GM18951 (cell line): ENCODE results near the gene ANKRD26.

Source experiments
- POLR2A ChIP-seq: IDR thresholded peaks from 4 replicates; pipeline ENCODE4 v1.6.1; 2011; ENCODE audit warnings: mild to moderate bottlenecking; ENCODE audit not compliant: insufficient read length, insufficient read depth; ENCODE audit errors: extremely low read depth
- in situ Hi-C: fragments of 300-500 bp; cut with MboI; formaldehyde crosslinking; loops from one replicate; pipeline ENCODE4 v1.12.0; 2022; ENCODE audit warnings: low sequenced_read_pairs, mixed read lengths, inconsistent platforms; ENCODE audit not compliant: unreplicated experiment

ANKRD26 gene

DNA sequence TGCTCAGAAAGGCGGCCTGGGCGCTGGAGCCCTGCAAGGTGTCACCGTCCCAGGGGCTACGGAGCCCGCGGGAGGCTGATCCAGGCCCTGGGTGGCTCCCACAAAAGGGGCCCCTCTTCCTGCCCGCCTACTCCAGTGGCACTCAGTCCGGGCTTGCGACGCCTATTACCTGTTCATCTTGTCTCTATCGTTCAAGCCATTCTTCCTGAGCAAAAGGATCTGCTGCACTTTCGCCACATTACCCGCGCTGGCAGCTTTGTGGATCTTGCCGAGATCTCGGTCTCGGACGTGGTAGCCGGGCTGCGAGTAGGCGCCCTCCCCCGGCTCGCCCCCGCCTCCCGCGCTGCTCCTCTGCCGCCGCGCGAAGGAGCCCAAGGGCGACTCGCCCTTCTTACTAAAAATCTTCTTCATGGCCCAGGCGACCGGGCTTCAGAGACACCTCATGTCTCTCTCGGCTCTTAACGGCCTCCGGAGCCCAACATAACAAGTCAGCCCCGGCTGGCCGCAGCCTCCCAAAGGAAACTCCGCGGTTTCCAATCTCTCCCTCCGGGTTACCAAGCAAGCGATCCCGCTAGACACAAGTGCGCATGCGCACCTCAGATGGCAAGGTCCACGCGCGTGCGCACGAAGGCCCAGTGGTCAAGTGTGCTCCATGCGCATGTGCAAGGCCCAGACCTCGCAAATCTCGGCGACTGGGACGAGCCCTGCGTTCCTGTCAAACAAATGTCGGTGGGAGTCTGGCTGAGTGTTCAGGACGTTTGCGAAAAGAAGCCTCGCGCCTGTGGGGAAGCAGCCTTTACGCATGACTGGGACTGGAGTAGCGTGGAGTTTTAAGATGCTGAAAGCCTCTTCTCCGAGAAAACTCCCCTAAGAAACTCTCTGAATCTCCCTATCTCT is at the start of gene ANKRD26:
TSS of gene ANKRD26 (minus strand) at position 579 of the 897 bp plus-strand sequence. CDS start at position 411, 168 bp downstream.
- peak; percentile 89 for TF ChIP-seq POLR2A
- in situ Hi-C loops: no loop called here

GRCh38 chr10:27147701-27148100 is 47.4 kb upstream of the ANKRD26 start:
- in situ Hi-C loops: no loop called here
- TF ChIP-seq POLR2A: no peak

DNA sequence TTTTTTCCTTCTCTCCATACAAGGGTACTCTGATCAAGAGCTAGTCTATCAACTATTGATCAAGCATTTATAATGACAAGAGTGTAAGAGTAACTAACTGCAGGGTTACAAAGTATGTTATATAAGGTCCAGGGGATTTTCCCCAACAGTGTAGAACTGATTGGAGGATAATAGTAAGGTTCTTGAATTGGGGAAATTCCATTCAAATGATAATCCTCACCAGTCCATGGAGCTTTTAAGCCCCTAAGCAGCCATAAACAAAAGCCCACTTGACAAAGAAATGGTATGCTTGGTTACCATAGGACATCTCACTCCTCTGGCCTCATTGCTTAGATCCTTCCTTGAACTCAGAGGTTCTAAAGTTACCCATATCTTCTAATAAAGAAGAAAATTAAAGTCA is 45.6 kb upstream of the ANKRD26 start:
- in situ Hi-C loops: no loop called here
- TF ChIP-seq POLR2A: no peak

- no peak for TF ChIP-seq POLR2A
- in situ Hi-C loops: no loop called here
These were observed 43.4 kb upstream of the ANKRD26 start for GRCh38 chr10:27143686-27144085.

DNA sequence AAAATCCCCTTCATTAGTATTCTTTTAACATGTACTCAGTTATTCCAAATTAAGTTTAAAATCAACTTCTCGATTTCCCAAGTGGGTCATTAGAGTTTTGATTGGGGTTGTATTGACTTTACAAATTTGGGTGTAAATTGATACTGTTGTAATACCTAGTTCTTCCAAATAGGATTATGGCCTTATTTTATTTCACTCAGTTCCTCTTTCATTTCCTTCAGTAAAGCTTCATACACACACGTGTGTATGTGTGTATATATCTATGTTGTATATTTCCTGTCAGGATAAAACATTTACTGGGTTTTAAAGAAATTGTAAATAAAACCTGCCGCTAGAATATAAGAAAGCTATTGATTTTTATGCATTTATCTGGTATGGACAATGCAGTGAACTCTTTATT is 38.0 kb upstream of the ANKRD26 start:
- in situ Hi-C loops: no loop called here
- no peak for TF ChIP-seq POLR2A

GRCh38 chr10:27134371-27134770 is 34.1 kb upstream of the ANKRD26 start:
- in situ Hi-C loops: no loop called here
- TF ChIP-seq POLR2A: no peak

DNA sequence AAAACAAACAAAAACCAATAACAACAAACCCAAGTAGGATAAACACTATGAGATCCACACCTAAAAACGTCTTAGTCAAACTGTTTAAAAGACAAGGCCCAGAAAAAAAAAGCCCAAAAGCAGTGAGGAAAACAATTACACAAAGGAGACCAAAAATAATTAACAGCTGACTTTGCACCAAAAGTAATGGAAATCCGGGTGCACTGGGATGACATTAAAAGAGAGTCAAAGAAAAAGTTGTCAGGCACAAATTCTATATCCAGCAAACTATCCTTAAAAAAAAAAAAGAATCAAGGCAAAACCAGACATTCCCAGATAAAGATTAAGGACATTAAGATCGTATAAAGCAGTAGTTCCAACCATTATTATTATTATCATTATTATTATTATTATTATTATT is 7.9 kb upstream of the ANKRD26 start:
- in situ Hi-C loops: no loop called here
- TF ChIP-seq POLR2A: no peak

GRCh38 chr10:27104919-27105318 is 4.6 kb upstream of the ANKRD26 start:
- TF ChIP-seq POLR2A: no peak
- in situ Hi-C loops: no loop called here

DNA sequence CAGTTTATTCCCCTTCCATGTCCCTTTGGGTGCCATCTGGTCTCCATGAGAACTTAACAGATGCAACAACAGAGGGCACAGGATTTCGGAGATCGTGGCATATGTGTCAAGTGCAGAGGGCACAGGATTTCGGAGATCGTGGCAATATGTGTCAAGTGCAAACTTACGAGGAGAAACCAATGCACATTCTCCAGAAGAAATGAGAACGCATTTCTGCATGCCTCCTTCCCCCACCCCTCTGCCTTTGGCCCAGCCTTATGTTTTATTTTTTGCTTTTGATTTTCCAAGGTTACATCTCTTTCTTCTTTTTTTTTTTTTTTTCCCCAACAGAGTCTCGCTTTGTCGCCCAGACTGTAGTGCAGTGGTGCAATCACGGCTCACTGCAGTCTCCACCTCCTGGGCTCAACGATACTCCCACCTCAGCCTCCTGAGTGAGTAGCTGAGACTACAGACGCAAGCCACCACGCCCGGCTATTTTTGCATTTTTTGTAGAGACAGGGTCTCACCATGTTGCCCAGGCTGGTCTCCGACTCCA is 586 bp upstream of the ANKRD26 start:
- no peak for TF ChIP-seq POLR2A
- in situ Hi-C loops: no loop called here

- in situ Hi-C loops: no loop called here
- no peak for TF ChIP-seq POLR2A
These were observed 846 bp downstream of the ANKRD26 start for GRCh38 chr10:27099448-27099847.

DNA sequence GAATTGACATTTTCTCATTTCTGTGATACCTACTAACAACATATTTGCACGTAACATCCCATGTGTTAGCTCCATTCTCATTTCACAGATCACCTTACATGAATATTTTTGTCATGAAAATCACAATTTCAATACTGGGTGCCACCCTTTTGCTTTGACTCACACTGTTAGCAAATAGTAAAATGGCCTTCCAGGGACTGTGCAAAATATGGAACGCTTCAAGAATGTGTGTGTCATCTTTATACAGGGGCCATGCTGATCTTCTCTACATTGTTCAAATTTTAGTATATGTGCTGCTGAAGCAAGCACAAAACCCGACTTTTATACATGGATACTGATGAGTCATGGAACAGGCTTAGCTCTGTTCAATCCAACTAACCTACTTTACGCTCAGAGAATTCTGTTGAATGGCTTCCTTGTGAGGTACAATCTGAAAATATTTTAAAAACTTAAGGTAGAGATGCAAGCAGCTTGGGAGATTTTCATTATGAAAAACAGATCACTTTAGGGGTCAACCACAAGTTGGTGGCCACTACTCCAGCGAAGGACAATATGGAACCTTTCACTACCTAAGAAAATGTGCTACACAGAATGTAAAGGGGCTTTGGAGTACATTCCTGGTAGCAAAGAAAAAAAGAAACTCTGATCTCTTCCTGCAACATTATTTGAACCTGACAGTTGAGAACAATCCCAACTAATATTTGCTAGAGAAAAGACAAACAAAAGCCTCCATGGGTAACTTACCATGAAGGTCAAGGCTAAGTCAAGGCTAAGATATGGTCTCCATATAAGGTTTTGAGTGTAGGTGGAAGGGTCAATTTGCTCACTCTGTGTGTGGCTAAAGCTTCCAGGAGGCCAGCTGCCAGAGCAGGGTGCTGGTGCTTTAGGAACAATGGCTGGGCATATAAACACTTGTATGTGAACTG is 11.9 kb downstream of the ANKRD26 start:
- no peak for TF ChIP-seq POLR2A
- in situ Hi-C loops: no loop called here

- no peak for TF ChIP-seq POLR2A
- in situ Hi-C loops: no loop called here
These were observed 27.7 kb downstream of the ANKRD26 start for GRCh38 chr10:27072436-27073114.
